Colon (tissue), 2 donors: ENCODE results near the gene PKDREJ.

Experiments
- FAIRE-seq: peaks from 2 replicates; lab custom pipeline; 2012; peaks lifted over from hg19 to GRCh38; lab: Jason Lieb, UNC
- donor health status: control.
- donor health status: control.

The PKDREJ gene

DNA sequence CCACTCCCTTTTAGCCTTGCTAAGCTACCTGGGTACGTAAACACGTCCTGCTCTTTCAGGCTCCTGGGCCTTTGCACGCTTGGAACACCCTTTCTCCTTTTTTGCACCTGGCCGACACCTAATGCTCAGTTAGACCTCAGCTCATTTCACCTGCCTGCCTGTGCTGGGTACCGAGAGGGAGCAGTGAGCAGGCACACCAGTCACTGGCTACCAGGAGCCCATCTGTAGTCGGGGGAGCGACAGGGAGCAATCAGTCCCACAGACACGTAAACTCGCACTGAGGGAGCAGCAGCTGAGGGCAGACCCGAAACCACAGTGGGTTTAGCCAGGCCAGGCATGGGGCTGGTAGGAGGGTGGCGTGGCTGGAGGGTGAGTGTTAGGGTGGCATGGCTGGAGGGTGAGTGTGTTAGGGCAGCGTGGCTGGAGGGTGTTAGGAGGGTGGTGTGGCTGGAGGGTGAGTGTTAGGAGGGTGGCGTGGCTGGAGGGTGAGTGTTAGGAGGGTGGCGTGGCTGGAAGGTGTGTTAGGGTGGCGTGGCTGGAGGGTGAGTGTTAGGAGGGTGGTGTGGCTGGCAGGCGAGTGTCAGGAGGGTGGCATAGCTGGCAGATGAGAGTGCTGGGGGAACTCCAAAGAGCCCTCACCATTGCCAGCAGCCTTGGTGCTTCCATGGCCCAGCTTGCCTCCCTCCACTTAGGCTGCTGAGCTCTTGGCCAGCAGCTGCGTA is 27.1 kb upstream of the PKDREJ start:
- no peak for FAIRE-seq

DNA sequence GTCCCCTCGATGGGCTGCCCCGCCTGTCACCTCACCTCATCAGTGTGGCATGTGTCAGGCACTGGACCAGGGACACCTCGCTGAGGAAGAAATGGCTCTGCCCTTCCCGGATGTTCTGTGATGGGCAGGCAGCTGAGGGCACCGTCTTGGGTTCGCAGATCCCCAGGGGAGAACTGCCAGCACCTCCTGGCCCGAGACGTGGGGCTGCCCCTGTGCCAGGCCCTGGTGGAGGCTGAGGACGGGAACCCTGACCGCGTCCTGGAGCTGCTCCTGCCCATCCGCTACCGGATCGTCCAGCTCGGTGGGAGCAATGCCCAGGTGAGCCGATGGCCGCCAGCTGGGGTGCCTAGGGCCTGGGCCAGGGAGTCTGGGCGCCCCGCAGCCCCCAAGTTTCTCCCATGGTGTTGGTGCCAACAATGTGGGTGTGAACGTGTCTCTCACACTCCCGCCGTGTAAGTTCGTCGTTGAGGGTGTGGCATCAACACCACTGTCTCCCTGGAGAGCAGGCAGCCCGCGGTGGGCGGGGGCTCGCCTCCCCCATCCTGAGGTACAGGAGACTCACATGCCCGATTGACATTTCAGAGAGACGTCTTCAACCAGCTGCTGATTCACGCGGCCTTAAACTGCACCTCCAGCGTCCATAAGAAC is 26.2 kb upstream of the PKDREJ start:
- no peak for FAIRE-seq

DNA sequence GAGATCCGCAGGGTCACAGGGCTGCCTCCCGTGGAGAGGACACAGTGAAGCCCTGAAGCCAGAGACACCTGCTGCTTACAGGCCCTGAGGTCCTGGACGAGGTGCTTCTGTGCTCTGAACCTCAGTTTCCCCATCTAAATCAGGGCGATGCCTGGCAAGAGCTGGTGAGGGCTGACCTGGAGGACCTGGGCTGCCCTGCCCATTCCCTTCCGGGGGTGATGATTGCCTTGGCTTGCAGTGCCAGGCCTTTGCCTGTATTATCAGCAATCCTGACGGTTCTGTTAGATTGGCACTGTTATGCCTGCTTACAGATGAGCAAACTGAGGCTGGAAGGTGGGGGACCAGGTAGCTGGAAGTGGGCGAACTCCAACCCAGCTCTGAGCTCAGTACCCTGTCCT is 25.7 kb upstream of the PKDREJ start:
- no peak for FAIRE-seq

DNA sequence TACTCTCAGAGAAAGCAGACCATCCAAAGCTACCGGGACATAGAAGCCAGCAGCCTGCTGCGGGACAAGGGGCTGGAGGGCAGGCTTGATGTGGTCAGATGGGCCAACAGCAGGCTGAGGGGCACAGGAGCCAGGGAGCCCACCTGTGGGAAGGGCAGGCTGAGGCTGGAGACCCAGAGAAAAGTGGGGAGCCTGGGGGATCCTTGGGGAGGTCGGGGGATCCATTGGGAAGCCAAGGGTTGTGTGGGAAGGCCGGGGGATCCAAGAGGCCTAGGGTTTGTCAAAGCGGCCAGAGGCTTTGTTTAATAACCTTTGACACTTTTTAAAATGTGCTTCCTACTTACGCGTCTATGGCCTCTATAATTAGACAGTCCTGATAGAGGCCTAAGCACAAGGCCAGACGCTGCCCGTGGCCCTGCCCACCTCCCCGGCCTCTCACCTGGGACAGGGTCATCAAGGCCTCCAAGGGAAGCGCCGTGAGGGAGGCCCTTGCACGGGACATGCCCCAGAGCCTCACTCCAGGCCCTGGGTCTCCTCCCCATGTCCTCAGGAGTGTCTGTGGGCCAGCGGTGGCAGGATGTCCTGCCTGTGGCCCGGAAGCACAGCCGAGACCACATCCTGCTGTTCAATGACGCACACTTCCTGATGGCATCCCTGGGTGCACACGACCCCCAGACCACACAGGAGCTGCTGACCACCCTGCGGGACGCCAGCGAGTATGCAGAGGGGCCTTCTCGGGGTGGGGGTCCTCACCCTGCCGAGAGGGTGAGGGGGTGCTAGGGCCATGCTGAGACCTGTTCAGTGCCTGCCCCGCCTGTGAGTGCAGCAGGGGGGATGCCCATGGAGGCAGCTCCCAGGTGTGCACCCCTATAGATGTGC is 25.0 kb upstream of the PKDREJ start:
- no peak for FAIRE-seq

DNA sequence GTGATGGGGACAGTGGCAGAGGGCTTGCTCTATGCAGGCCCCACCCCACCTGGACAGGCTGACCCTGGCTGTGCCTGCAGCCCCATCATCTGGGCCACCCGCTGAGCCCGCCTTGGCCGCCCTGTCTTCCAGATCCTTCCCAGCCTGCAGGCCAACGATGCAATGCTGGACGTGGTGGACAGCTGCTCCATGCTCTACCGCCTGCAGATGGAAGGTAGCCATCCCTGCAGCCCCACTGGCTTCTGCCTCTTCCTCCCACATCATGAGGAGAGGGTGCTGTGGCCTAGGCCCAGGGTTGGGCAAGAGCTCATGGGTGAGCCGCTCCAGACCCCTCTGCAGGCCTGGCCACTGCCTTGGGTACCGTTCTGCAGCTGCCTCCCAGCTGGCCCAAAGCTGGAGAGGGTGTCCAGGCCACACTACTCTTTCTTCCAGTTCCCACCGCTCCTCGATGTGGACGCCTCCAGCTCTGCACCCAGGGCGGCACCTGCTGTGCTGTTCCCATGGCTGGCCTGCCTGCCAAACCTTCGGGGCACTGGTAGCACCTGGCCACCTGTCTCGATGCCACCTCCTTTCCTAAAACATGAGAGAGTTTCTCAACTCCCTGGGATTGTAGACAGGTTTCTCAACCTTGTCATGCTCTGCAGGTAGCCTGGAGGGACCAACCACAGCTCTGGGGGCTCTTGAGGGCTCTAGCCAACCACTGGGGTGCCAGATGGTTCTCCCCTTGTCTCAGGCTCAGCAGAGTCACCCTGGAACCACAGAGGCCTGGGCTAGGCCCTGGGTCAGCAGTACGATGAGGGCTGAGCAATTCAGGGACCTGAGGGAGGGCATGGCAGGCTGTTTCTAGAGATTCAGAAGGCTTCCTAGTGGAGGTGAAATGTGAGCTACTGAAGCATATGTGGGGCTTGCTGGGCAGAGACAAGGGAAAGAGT is 24.1 kb upstream of the PKDREJ start:
- FAIRE-seq = no peak

DNA sequence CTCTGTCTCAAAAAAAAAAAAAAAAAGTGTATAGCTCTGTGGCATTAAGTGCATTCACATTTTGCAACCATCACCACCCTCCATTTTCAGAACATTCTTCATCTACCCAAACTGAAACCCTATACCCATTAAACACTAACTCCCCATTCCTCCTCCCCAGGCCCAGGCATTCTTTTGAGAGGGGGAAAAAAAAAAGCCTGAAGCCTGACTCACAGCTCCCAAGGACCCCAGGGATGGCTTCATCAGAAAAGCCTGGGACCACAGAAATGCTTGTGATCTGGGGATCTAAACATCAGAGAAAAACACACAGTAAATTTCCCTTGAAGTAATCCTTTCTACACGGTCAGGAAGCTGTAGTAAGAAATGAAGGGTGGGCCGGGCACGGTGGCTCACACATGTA is 22.9 kb upstream of the PKDREJ start:
- no peak for FAIRE-seq

DNA sequence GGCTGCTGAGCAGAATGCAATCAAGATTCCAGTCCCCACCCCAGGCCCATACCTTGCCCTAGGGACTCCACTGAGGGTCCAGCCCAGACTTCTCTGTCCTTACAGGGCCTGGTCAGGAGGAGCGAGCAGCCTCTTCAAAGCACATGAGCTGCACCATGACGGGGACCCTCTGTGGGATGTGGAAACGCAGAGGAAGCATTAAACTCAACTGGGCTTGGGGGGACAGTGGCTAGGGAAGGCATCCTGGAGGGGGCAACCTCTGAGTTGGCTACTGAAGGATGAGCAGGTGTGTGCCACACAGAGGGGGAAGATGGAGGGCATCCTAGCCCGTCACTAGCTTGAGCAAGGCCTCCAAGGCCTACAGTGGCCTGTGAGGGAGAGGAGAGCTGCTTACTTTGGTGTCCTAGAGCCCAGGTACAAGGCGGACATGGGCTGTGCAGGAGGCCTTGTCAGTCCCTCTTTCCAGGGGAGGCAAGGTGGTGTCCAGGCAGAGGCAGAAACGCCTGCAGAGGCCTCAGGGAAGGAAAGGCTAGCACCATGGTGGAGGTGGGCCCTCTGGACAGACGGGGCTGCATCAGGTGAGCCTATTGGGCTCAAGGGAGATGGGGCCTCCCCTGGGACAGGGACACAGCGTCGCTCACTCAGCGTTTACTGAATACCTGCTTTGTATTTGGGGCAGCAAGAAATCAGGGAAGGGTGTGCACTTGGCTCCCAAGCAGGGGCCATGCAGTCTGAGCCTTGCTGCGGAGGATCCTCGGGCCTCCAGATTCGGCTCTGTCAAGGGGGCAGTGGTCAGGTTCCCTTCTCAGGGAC is 18.9 kb upstream of the PKDREJ start:
- FAIRE-seq = no peak

DNA sequence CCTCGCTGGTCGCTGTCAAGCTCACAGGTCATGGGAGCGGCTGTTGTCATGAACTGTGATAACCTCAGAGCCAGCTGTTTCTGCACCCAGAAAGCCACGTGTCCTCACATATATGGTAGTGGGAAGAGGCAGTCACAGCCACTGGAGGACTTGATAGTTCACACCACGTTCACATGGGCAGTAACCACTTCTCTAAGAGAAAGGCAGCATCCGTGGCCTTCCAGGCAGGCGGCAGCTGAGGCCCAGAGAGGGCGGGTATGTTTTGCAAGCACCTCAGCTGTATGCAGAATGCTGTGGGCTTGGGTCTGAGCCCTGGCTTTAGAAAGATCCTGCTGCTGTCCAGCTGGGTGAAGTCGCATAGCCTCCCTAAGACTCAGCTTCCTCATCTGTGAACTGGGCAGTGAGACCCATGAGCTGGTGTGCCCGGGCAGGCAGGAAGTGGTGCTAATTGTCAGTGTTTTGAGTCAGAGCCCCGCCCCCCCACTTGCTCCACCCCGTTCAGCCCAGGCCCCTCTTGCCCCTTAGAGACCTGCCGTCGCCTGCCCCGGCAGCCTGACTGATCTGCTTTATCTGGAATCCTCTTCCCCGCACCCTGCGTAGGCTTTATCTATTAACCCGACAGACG is 18.0 kb upstream of the PKDREJ start:
- no peak for FAIRE-seq

DNA sequence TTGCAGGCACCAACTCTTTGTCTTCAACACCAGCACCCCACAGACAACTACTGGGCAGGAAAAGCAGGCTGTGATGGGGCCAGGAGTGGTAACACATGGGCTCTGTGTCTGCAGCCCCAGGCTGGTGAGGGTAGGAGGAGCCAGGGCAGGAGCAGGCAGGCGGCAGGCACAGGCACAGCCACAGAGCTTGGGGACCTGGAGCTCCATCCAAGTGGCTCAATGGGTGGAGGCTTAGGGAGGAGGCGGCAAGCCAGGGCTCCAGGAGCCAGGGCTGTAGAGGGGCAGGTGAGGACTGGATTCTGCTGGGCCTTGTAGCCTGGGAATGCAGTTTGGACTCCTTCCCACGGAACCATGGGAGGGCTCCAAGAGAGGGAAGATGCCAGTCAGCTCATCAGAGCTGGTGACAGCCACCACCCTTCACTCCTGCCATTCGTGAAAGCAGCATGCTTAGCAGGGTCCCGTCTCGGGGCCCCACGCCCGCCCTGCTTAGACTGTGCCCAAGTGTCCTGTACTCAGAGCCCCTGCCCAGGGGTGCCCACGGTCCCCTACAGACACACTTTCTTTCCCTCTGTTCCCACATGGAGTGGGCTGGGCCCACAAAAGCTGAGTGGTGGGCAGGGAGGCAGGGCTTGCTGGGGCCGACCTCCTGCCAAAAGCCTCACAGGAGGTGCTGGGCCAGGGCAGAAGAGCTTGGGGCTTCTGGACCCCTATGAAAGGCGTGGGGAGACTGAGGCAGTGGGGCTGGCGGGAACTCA is 17.1 kb upstream of the PKDREJ start:
- no peak for FAIRE-seq

DNA sequence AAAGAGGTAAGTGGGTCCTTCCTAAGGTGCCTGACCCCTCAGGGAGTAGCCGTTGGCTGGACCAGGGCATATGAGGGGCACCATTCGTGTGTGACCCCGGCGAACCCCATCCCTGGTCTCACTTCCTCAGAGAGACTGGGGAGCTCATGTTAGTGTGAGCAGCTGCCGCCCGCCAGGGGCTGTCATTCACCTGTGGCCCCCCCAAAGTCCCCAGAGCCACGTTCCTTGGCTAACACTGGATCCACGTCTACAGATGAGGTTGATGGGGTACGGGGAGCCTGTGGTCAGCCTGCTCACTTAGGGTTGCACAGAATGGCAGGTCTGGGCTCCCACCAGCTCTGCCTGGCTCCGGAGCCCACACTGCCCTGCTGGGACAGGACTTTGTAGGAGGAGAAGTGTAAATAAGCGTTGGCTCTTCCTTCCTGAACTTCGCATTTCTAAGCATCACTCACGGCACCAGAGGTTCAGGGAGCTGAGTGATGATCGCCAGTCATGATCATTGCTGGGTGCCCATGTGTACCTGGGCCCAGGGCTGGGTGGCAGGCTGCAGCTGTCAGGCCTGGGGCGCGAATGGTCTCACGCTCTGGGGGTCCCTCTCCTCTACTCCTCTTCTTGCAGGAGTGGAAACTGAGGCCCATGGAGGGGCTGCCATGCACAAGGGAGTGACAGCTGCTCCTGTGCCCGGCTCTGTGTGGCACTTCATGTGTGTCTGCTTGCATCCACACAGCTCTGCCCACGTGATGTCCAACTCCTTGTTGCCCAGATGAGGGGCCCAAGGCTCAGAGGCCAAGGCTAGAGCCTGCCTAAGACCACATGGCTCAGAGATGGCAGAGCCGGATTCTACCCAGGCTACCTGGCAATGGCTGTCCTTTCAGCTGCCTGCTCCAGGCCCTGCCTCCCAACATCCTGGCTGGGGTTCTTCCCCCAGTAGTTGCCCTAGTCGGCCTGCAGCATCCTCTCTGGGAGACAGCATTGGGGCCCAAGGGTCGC is 15.8 kb upstream of the PKDREJ start:
- no peak for FAIRE-seq

DNA sequence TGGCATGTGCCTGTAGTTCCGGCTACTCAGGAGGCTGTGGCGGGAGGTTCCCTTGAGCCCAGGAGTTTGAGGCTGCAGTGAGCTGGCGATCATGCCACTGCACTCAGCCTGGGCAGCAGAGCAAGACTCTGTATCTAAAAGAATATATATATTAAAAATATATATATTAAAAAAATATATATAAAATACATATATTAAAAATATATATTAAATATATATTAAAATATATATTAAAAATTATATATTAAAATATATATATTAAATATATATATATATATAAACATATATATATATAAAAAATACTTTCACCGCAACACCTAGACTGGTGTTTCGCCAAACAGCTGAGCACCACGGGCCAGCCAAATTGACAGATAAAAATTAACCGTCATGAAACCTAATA is 13.4 kb upstream of the PKDREJ start:
- FAIRE-seq = no peak

DNA sequence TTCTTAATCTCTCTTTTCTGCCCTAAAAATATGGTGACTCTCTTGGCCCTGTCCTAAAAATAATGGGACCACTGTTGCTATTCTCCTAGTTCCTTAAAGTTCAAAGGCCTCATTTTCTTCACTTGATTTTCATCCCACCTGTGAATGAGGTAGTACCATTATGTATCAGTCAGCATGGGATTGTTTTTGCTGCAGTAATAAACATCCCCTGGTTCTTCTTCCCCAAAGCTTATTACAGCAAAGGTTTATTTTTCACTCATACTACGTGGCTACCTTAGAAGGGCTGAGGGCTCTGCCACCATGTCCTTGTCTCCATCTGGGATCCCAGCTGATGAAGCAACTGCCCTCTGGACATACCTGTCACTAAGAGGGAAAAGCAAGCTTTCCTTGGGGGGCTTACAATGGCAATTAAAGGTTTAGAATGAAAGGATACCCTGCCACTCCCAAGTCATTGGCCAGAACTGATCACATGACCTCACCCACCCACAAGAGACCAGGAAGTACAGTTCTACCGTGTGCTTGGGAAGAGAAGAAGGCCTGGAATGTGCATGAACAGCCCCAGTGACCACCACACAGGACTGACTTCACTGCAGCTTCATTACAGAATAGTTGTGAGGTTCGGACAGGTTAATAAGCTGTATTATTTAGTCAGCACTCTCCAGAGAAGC is 12.4 kb upstream of the PKDREJ start:
- no peak for FAIRE-seq

DNA sequence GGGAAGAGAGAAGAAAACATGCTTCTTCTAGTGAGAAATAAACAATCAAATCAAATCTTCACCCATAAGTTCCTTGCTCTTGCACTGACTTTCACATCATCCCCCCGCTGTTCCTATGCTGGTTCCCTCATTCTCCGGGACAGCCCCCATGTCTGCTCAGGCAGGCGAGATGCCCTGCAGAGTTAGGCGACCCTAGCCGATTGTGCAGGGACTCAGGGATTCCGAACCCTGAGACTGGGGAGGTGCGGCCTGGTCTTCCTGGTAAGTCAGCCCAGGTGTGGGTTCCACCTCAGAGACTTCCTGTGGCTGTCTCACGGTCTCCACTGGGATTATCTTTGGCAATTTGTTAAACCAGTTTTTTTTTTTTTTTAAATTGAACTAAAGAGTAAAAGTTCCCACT is 11.2 kb upstream of the PKDREJ start:
- FAIRE-seq = no peak

DNA sequence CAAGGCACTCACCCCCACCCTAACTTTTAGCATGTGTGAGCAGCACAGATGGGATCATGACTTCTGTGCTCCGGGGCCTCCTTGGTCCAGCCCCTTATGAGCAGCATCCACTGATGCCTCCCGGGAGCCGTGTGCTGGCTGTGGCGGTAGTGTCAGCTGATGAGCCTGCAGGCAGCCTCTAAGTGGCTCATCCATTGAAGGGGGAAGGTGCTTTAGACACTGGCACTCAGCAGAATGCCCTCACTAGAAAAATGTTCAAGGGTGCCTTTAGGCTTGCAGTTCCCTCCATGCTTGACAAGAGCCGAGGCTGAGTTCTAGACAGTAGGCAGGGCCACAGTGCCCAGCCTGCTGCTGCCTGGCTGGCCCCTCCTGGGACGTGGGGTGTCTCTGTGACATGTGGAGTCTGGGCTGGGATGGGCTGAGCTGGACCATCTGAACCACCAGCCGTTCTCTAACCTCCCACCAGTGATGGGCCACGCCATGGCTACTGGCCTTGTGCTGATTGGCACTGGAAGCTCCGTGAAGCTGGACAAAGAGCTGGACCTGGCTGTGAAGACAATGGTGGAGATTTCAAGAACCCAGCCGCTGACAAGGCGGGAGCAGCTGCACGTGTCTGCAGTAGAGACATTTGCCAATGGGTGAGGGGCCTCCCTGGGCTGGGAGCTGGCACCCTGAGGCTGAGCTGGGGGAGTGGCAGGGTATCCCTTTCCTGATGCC is 10.4 kb upstream of the PKDREJ start:
- no peak for FAIRE-seq

DNA sequence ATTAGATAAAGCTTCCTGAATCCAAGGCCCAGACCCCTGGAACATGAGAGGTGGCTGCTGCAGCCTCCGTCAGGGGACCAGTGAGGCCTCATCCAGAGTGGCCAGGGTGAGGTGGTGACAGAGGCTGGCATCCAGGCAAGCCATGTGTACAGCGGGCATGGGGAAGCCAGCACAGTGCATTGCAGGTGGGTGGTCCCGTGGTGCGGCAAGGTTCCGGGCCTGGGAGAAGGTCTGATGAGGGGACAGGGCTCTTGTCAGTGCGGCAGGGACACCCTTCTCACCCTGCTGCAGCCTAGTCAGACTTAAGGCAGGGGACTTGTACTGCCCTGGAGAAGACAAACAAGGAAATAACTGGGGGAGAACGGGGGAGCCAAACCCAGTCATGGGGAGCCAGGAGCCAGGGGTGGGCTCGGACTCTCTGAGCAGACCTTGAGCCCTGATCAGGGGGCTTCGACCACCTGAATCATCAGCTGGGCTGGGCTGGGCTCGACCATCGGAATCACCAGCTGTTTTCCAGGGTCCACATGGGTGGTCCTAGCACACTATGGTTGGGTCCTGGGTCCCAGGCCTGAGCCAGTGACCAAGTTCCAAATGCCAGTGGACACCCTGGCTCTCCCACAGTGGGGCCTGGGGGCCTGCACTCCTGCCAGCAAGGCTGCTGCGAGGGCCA is 9.8 kb upstream of the PKDREJ start:
- no peak for FAIRE-seq

DNA sequence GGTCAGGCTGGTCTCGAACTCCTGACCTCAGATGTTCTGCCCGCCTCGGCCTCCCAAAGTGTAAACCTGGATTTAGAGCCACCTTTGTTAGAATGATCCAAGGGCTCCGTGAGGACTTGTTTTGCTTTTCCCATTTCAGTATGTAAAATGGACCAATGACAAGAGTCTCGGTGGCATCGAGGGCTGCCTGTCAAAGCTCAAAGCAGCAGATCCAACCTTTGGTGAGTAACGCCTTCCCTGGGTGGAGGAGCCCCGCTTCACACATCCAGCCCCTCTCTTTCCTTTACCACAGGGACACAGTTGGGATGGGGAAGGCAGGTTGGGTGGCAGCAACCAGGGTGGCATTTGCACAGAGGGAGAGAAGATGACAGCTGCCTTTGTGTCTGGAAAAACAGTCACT is 9.1 kb upstream of the PKDREJ start:
- FAIRE-seq = no peak

DNA sequence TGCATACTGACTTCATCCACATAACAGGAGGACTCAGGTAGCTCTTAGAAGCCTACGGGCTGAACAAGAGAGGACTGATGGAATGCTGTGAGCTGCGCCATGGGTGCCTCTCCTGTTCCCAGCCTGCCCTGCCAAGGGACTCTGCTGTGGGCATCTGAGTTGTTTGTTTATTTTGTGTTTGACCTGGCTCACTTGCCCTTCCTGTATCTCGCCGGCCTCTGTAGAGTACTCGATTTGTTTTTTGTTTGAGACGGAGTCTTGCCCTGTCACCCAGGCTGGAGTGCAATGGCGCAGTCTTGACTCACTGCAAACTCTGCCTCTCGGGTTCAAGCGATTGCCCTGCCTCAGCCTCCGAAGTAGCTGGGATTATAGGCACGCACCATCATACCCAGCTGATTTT is 6.4 kb upstream of the PKDREJ start:
- no peak for FAIRE-seq
